ENCODE data around the gene CHST3.

DNA sequence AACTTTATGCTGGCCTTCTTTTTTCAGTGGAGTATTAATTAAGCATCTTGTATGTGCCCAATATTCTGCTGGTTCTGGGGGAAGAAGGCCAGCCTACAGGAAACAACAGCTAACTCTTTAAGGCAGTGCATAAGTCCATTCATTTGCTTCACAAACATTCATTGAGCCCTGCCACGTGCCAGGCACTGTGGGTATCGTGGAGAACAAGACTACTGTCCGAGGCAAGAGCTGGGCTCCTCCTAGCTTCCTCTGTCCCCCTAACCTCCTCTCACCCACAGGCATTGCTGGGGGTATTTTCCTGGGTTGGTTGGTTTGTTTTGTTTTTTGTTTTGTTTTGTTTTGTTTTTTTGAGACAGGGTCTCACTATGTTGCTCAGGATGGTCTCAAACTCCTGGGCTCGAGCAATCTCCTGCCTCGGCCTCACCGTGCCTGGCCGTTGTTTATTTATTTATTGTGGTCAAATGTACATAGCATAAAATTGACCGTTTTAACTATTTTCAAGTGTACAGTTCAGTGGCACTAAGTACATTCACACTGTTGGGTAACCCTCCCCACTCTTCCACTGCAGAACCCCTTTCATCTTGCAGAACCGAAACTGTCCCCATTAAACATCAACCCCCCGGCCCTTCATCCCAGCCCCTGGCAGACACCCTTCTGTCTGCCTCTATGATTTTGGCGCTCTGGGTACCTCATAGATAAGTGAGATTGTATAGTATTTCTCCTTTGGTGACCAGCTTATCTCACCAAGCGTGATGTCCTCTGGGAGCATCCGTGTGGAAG lies 32.6 kb downstream of the CHST3 start:
- TF ChIP-seq CBX8 (IDR thresholded peaks at IDR 0.05) (no peak), EP300 (IDR thresholded peaks at IDR 0.05) (no peak), PHF8 (IDR thresholded peaks at IDR 0.05; ENCODE audit: borderline replicate concordance, low read depth) (no peak), JUNB (IDR thresholded peaks at IDR 0.05) (no peak), CHD2 (IDR thresholded peaks at IDR 0.05; ENCODE audit: low read length, partially characterized antibody) (no peak), POLR2A (IDR thresholded peaks at IDR 0.05; ENCODE audit: low read length) (no peak), POLR2AphosphoS2 (conservative IDR thresholded peaks at IDR 0.05; ENCODE audit: low read length) (no peak), JUN (IDR thresholded peaks at IDR 0.05) (no peak), TP53 (CRISPR knock-in tag; IDR thresholded peaks at IDR 0.05) (no peak), CBX2 (IDR thresholded peaks at IDR 0.05; ENCODE audit: borderline replicate concordance, low read depth) (no peak)
- TF ChIP-seq, protein P1, sequence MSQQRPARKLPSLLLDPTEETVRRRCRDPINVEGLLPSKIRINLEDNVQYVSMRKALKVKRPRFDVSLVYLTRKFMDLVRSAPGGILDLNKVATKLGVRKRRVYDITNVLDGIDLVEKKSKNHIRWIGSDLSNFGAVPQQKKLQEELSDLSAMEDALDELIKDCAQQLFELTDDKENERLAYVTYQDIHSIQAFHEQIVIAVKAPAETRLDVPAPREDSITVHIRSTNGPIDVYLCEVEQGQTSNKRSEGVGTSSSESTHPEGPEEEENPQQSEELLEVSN (IDR thresholded peaks at IDR 0.05; ENCODE audit: borderline replicate concordance, low read depth) = no peak
- TF ChIP-seq, protein P2, sequence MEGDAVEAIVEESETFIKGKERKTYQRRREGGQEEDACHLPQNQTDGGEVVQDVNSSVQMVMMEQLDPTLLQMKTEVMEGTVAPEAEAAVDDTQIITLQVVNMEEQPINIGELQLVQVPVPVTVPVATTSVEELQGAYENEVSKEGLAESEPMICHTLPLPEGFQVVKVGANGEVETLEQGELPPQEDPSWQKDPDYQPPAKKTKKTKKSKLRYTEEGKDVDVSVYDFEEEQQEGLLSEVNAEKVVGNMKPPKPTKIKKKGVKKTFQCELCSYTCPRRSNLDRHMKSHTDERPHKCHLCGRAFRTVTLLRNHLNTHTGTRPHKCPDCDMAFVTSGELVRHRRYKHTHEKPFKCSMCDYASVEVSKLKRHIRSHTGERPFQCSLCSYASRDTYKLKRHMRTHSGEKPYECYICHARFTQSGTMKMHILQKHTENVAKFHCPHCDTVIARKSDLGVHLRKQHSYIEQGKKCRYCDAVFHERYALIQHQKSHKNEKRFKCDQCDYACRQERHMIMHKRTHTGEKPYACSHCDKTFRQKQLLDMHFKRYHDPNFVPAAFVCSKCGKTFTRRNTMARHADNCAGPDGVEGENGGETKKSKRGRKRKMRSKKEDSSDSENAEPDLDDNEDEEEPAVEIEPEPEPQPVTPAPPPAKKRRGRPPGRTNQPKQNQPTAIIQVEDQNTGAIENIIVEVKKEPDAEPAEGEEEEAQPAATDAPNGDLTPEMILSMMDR (IDR thresholded peaks at IDR 0.05) = no peak
- TF ChIP-seq, protein P3, sequence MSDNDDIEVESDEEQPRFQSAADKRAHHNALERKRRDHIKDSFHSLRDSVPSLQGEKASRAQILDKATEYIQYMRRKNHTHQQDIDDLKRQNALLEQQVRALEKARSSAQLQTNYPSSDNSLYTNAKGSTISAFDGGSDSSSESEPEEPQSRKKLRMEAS (IDR thresholded peaks at IDR 0.05) = no peak

Data from A549 (cell line).